ENCODE measurements around the gene NYAP2. TPM values are rescaled to one million over a fixed set of nuclear protein-coding genes. Genes with fewer than 3 reads are reported as not detected.
A peak's percentile ranks its signal among the peaks of the same experiment; 100 is the strongest.

NYAP2 gene
- total RNA-seq, 1 experiment from 2014 or later, result not detected

- ATAC-seq (no peak), DNase-seq (ENCODE audit: low spot score) (no peak)
- Mint-ChIP-seq H3K27me3 (ENCODE audit: low read depth) (no peaks in the 10 kb centered on the region), H3K4me1 (no peaks in the 10 kb centered on the region), H3K36me3 (no peaks in the 10 kb centered on the region), H3K4me3 (no peak overlapping the region), H3K27ac (no peak overlapping the region), H3K9me3 (no peaks in the 10 kb centered on the region)
- TF ChIP-seq TEAD1 (CRISPR knock-in tag; IDR thresholded peaks at IDR 0.05), result no peak
- TF ChIP-seq JAZF1 (CRISPR knock-in tag; IDR thresholded peaks at IDR 0.05), result no peak
- no peak for TF ChIP-seq CREM (CRISPR knock-in tag; IDR thresholded peaks at IDR 0.05)
- no peak for TF ChIP-seq E2F4 (CRISPR knock-in tag; IDR thresholded peaks at IDR 0.05; ENCODE audit: borderline replicate concordance, low read depth)
- ChIA-PET POLR2A (no interaction called here), CTCF (no interaction called here)
These were observed 183.0 kb downstream of the NYAP2 start for GRCh38 chr2:225582355-225583116.

DNA sequence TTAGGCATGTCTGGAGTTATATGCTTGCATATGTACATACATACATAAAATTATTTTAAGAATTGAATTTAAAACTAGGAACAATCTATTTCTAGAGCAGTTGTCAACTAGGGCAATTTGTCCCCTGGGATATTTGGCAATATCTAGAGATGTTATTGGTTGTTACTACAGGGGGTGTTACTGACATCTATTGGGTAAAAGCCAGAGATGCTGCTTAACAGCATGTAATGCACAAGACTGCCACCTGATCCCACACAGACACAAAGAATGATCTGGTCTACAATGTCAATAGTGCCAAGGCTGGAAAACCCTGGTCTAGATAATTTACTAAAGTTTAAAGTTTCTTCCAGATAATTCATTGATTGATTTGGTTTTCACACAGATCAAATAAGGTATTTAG lies 185.3 kb downstream of the NYAP2 start:
- DNase-seq (ENCODE audit: low spot score), result no peak
- H3K36me3 Mint-ChIP-seq, result no peaks in the 10 kb centered on the region
- peak; percentile 39; the same call in 1 of the 2 replicates for ATAC-seq
- no peaks in the 10 kb centered on the region for H3K27me3 Mint-ChIP-seq (ENCODE audit: low read depth)
- no peak overlapping the region for H3K4me3 Mint-ChIP-seq
- TF ChIP-seq TEAD1 (CRISPR knock-in tag; IDR thresholded peaks at IDR 0.05) (no peak), SMAD3 (CRISPR knock-in tag; IDR thresholded peaks at IDR 0.05; ENCODE audit: borderline replicate concordance) (no peak), FOXK1 (CRISPR knock-in tag; IDR thresholded peaks at IDR 0.05) (no peak), OVOL2 (CRISPR knock-in tag; IDR thresholded peaks at IDR 0.05; ENCODE audit: borderline replicate concordance) (no peak), PRRX2 (CRISPR knock-in tag; IDR thresholded peaks at IDR 0.05) (no peak), JAZF1 (CRISPR knock-in tag; IDR thresholded peaks at IDR 0.05) (no peak), ZNF317 (CRISPR knock-in tag; IDR thresholded peaks at IDR 0.05; ENCODE audit: borderline replicate concordance, low read depth) (no peak), HMGA2 (CRISPR knock-in tag; IDR thresholded peaks at IDR 0.05) (no peak), ESRRA (CRISPR knock-in tag; IDR thresholded peaks at IDR 0.05; ENCODE audit: borderline replicate concordance) (no peak), FOXP4 (CRISPR knock-in tag; IDR thresholded peaks at IDR 0.05) (no peak), GRHL2 (CRISPR knock-in tag; IDR thresholded peaks at IDR 0.05; ENCODE audit: insufficient replicate concordance, severe bottlenecking) (no peak), CTCF (IDR thresholded peaks at IDR 0.05) (no peak), ZNF263 (CRISPR knock-in tag; IDR thresholded peaks at IDR 0.05; ENCODE audit: low read depth) (no peak), ZNF423 (CRISPR knock-in tag; IDR thresholded peaks at IDR 0.05) (no peak), ATF1 (CRISPR knock-in tag; IDR thresholded peaks at IDR 0.05) (no peak)
- TF ChIP-seq, protein P1, sequence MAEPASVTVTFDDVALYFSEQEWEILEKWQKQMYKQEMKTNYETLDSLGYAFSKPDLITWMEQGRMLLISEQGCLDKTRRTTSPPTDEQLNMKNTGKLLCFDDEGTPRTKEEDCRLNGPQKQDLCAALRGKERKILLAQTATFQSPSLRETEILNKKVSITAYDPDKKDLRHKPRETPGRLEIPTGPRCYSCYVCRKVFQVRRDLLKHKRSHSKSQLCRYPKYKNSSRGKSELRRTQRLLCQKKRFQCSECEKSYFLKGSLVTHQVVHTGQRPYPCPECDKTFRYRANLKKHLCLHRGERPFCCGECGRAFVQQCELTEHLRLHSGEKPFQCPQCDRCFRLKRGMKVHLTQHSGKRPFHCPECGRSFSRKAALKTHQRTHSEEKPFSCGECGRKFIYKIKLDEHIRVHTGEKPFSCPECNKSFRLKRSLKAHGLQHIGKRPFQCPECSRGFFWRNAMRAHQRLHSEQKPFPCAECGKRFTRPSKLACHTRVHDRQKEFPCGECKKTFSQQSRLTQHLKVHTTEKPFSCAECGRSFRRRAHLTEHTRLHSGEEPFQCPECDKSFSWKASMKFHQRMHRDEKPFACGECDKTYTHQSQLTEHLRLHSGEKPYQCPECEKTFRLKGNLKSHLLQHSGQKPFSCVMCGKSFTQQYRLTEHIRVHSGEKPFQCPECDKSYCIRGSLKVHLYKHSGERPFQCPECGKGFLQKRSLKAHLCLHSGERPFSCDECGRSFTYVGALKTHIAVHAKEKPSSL (CRISPR knock-in tag; conservative IDR thresholded peaks at IDR 0.05), result no peak
- TF ChIP-seq, protein P2, sequence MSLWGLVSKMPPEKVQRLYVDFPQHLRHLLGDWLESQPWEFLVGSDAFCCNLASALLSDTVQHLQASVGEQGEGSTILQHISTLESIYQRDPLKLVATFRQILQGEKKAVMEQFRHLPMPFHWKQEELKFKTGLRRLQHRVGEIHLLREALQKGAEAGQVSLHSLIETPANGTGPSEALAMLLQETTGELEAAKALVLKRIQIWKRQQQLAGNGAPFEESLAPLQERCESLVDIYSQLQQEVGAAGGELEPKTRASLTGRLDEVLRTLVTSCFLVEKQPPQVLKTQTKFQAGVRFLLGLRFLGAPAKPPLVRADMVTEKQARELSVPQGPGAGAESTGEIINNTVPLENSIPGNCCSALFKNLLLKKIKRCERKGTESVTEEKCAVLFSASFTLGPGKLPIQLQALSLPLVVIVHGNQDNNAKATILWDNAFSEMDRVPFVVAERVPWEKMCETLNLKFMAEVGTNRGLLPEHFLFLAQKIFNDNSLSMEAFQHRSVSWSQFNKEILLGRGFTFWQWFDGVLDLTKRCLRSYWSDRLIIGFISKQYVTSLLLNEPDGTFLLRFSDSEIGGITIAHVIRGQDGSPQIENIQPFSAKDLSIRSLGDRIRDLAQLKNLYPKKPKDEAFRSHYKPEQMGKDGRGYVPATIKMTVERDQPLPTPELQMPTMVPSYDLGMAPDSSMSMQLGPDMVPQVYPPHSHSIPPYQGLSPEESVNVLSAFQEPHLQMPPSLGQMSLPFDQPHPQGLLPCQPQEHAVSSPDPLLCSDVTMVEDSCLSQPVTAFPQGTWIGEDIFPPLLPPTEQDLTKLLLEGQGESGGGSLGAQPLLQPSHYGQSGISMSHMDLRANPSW (CRISPR knock-in tag; conservative IDR thresholded peaks at IDR 0.05; ENCODE audit: low read depth), result no peak
- TF ChIP-seq, protein P3, sequence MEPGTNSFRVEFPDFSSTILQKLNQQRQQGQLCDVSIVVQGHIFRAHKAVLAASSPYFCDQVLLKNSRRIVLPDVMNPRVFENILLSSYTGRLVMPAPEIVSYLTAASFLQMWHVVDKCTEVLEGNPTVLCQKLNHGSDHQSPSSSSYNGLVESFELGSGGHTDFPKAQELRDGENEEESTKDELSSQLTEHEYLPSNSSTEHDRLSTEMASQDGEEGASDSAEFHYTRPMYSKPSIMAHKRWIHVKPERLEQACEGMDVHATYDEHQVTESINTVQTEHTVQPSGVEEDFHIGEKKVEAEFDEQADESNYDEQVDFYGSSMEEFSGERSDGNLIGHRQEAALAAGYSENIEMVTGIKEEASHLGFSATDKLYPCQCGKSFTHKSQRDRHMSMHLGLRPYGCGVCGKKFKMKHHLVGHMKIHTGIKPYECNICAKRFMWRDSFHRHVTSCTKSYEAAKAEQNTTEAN (CRISPR knock-in tag; IDR thresholded peaks at IDR 0.05), result no peak
- H3K4me1 Mint-ChIP-seq, result no peaks in the 10 kb centered on the region
- no peaks in the 10 kb centered on the region for H3K9me3 Mint-ChIP-seq
- POLR2A ChIA-PET, result no interaction called here
- no peak overlapping the region for H3K27ac Mint-ChIP-seq
- CTCF ChIA-PET, result no interaction called here

Data from WTC11 (cell line).